Kasumi-1 (cell line): Measurements from ENCODE around the gene NPAS3.

Source experiments
- DNase-seq, 2 experiments: peaks; one replicate each; lab custom pipeline; 2025; lab: John Stamatoyannopoulos, UW

Gene NPAS3

GRCh38 chr14:33516898-33517436 is 578.3 kb downstream of the NPAS3 start:
- no peak for DNase-seq

- DNase-seq = no peak
These were observed 582.5 kb downstream of the NPAS3 start for GRCh38 chr14:33521192-33521591.

- no peak for DNase-seq
These were observed 585.6 kb downstream of the NPAS3 start for GRCh38 chr14:33524244-33524643.

GRCh38 chr14:33525626-33526025 is 586.9 kb downstream of the NPAS3 start:
- DNase-seq = no peak

GRCh38 chr14:33527023-33527634 is 588.5 kb downstream of the NPAS3 start:
- no peak for DNase-seq

- DNase-seq = no peak
These were observed 590.0 kb downstream of the NPAS3 start for GRCh38 chr14:33528655-33529054.

DNA sequence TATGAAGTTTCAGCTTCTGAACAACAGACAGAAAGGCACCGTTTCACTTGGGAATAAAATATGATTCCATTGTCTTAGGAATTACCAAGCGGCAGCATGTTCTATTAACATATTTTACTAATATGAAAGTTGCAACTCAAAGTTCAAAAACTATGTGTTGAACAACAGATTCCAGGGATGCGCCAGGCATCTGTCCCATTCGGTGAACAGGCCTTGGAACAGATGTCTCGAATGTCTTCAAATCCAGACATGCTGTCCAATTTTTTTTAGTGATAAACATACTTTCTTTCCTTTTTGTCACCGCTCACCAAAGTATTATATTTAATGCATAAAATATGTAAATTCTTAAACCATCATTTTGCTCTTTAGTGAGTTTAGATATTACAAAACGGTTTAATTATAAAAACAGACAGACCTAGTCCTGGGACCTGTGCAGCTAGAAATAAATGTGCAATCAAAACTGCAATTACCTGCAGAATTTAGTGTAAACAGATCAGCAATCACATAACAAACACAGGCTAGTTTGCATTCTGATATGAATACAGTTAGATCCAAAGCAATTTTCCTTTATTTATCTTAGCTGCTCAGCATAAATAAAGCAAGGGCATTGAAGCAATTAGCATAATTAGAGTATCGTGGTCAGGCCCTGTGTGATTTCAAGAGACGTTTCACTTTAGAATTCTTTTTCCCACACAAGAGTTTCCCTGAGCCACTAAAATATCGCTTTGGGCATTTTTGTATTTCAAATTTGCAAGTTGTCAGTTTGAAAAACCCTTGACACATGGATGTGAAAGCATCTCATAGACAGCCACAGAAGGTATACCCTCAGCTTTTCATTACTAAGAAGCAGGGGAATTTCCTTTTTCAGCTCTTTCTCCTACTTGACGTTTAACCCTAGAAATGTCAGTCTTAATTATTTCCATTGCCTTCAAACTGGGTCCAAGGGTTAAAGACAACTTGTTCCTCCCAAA is 591.4 kb downstream of the NPAS3 start:
- DNase-seq = no peak

GRCh38 chr14:33532553-33532952 is 593.9 kb downstream of the NPAS3 start:
- no peak for DNase-seq

GRCh38 chr14:33534104-33534503 is 595.4 kb downstream of the NPAS3 start:
- DNase-seq = no peak

DNA sequence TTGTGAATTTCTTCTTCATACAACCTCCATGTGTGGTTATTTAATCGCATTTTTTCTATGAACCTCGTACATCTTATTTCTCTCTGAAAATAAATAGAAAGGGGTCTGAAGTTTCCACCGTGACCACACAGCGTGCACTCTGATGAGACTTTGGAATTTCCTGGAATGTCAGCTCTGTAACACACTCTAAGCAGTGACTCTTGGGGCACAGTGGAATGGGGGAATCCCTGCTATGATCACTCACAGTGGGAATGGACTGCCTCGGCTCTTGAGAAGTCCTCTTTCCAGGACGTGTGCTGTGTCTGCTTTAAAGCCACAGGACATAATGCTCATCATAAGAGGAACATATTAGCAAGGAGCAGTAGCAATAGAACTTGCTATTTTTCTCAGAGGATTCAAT is 596.0 kb downstream of the NPAS3 start:
- DNase-seq = no peak

DNA sequence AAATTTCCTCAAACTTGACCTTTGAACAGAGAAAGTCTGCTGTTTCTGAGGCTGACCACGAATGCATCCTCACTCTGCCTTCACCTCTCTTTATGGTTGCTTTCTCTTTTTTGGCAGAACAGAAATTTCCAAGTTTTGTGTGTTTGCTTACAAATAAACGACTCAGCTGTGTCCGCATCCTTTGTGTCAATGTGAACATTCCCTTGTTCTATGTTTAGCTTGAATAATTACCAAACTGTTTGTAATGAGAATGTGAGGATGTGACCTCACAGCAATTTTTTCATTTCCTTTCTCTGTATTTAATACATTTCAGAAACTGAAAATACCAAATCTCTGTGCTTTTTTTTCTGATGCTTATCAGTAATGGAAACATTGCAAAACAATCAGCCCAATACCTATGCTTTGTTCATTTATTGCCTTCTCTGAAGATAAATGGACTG is 601.3 kb downstream of the NPAS3 start:
- DNase-seq = no peak

DNA sequence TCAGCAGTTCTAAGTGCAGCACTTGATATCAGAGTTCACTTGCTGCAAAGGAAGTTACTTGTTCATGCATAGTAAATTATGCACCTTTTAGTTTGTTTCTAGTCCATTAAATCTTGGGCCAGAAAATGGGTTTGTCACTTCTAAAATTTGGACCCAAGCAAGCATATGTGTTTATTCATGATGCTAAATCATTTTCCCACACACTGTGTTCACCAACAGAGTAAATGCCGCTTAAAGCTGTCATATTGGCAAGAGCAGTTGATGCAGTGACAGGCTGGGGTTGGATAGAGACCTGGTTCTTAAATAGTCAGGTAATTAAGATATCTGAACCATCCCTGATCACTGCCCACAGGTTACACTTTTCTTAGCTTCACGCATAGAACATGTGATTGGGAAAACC is 602.5 kb downstream of the NPAS3 start:
- no peak for DNase-seq

DNA sequence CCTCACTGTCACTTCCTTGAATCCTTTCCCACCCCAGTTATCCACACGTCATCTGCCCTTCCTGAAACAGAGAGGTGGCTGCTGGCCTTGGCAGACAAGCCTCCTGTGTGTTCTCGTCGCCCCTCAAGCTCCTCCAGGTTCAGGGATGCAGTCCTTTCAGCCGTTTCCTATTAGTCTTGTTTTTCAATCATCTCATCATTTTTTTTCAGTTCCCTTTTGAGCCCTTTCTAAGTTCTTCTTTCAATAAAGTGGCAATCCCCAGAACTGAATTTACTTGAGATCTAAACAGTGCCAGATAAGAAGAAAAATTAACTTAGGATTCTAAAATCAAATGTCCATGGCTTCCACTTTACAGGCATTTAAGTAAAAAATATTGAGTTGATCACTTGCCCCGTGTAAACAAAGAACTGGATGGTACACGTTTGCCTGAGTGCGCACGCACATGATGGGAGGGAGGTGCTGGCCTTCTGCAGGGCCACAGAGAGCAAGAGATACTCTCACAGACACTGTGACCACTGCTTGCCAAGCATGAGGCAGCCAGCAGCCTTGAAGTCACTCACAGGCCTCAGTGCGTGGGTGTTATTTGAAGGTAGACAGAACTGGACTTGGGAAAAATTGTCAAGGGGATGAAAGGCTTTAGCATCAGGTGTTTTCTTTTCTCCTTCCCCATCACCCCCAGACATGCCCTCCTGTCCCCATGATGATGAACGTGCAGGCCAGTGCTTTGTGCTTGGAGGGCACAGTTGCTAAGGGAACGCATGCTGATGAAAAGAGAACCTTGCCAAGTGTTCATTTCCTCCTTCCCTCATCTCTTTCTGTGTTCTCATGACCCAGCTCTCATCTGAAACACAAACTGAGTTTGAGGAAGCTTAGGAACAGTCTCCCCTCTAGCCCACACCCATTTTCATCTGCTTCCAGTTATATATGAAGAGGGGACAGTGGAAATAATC is 603.9 kb downstream of the NPAS3 start:
- no peak for DNase-seq

GRCh38 chr14:33545696-33546095 is 607.0 kb downstream of the NPAS3 start:
- DNase-seq = no peak

DNA sequence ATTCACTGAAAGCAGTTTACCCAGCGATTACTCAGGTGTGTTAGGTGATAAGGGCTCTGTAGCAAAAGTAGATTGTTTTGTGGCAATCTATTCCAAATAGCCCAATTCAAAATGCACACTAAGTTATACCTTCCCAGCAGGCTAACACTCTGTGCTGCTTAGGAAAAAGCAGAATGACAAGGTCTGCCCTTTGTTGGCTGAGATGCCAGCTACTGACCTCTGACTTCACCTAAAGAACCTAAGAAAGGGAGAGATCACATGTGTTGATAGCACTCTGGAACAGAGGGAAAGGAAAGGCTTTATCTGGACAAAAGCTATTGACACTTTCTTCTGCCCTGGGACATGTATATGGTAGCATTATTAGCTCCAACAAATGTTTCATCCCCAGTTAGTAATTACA is 609.9 kb downstream of the NPAS3 start:
- DNase-seq = no peak

DNA sequence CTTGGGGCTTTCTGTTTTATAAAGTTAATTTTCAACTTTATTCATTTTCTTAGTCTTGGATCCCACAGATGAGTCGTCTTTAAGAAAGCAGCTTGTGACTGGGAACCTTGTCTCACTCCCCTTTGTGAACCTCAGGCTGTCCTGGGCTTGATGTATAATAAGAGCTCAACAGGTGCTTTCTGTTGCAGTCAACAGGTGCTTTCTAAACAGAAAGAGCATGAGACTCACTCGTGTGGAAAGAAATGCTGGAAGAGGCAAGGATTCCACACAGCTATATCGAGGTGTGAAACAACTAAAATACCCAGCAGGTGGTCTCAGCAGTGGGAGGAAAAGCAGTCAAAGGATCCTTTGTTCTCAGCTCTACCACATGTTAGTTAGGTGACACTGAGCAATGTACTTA is 613.3 kb downstream of the NPAS3 start:
- no peak for DNase-seq

GRCh38 chr14:33553706-33554278 is 615.1 kb downstream of the NPAS3 start:
- DNase-seq = no peak

DNA sequence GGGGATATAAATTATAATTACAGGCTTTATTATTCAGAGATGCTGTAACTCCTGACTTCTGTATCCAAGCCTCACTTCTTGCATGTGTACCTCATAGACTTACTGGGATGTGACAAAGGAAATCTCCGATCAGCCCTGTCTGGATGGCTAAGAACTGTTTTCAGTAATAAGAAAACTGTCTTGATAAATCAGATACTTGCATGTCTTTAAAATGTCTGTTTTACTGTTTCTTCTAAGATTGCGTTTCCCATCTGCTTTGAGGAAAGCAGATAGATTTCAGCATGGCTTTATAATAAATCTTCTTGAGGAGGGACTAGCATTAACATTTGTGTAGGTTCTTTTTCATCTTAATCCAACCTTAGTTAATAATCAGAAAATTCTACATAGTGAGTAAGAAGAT is 616.3 kb downstream of the NPAS3 start:
- no peak for DNase-seq

GRCh38 chr14:33555710-33556350 is 617.2 kb downstream of the NPAS3 start:
- DNase-seq = no peak

GRCh38 chr14:33556382-33557121 is 617.9 kb downstream of the NPAS3 start:
- DNase-seq = no peak
